GM19468 (cell line): ENCODE measurements around the gene ANKRD6.
A peak's percentile ranks its signal among the peaks of the same experiment; 100 is the strongest.
"Not testable (repeated sequence)": the region's sequence is repeated elsewhere in the genome, so short reads cannot be mapped to it uniquely, and the experiment has no call there.

Source experiments
- ATAC-seq: cut with Tn5 transposase; IDR thresholded peaks from one replicate; pipeline ENCODE4 v1.9.1; 2021; ENCODE audit warnings: mild to moderate bottlenecking, moderate library complexity, moderate number of reproducible peaks; ENCODE audit not compliant: unreplicated experiment; ENCODE audit errors: extremely low read depth

ANKRD6 gene

GRCh38 chr6:89637960-89638319, 205.0 kb downstream of the ANKRD6 start:
- no peak for ATAC-seq

DNA sequence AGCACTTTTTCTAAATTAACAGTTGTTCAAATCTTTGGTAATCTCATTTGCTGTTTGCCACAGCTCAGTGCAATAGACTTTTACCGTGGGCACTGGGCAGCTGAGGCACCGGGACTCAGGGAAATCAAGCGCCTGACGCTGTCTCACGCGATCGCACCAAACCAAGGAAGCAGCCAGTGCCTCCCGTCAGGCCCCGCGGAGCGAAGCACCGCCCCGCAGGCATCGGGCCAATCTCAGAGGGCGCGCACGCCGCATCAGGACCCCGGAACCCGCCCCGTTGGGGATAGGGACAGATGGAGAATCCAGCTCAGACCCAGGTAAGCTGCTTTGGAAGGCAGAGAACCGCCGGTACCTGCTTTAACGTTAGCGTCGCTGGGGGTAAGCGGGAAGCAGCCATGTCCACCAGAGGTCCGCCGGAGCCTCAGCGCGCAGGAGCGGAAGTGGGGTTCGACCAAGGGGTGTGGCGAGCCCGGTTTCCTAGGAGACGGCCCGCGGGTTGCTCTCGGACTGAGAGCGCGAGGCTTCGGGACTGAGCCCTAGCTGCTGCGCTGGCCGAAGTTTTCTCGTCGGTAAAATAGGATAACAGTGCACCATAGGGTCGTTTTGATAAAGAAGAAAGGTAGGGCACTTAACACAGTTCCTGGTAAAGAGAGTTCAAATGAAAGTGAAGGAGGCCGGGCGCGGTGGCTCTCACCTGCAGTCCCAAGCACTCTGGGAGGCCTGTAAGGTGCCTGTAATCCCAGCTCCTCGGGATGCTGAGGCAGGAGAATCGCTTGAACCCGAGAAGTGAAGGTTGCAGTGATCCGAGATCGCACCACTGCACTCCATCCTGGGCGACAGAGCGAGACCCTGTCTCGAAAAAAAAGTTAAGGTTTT, 205.6 kb downstream of the ANKRD6 start, which contains the start of gene LYRM2:
TSS of gene LYRM2 (minus strand) at position 428 of the 876 bp plus-strand sequence. CDS start at position 397, 31 bp downstream.
- peak; percentile 89 for ATAC-seq

- ATAC-seq: no peak
Measured at GRCh38 chr6:89640804-89641203, 207.9 kb downstream of the ANKRD6 start.

GRCh38 chr6:89641581-89641980, 208.6 kb downstream of the ANKRD6 start:
- ATAC-seq: not testable (repeated sequence)

DNA sequence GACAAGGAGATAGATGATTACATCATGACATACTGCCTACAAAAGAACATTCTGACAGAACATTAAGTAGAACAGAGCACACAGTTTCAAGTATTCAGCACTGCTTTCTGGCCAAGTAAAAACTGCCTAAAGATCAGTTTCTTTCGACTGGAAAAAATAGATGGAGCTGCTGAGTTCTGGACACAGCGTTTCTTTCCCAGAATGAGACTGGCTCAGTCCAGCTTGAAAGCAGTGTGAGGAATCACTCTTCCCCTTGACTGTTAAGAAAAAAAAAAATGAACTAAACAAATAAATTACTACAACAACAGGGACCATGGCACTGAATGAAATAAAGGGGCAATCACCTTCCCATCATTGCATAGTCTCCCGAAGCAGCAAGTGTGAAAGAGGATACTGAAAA, 210.0 kb downstream of the ANKRD6 start:
- no peak for ATAC-seq

- no peak for ATAC-seq
Measured at GRCh38 chr6:89643406-89643805, 210.5 kb downstream of the ANKRD6 start.

GRCh38 chr6:89644864-89645263, 211.9 kb downstream of the ANKRD6 start:
- ATAC-seq: no peak

- no peak for ATAC-seq
Measured at GRCh38 chr6:89649682-89650081, 216.7 kb downstream of the ANKRD6 start.

DNA sequence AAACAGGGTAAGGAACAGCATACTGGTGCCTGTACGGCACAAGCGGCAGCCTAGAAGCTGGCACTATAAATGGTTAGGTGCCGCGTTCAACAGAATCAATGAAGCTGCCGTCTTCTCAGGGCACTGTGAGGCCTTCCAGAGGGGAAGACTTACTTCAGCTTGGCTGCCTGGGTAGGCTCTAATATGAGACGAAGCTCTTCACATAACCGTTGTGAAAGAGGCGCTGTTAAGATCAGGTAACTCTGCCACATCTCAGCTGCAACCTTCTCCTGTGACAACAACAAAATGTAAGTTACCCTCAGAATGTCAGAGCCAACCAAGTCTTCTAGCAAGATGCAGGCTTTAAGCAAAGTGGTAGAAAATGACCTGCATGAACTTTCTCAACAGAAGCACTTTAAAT, 217.6 kb downstream of the ANKRD6 start:
- ATAC-seq: no peak

- no peak for ATAC-seq
Measured at GRCh38 chr6:89655122-89655521, 222.2 kb downstream of the ANKRD6 start.

DNA sequence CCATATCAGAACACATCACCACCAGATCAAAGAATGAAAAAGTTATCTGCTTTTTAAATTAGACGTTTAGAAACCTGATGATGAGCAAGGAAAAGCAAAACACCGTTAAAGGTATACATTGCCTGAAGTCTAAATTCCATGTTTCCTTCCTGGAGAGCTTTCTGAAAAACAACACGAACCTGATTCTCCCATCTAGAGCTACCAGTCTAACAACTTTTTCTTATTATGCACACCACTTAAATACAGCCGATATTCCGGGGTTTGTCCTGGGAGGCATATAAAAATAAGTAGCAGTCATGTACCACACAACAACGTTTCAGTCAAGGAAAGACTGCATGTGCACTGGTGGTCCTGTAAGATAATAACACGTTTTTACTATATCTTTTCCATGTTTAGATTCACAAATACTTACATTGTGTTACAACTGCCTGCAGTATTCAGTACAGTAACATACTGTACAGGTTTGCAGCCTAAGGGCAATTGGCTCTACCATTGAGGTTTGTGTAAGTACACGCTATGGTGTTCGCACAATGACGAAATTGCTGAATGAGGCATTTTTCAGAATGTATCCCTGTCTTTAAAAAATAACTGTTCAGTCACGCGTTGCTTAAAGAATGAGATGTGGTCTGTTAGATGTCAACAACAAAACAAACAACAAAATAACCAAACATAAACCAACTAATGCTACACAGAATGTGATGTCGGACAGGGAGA, 224.7 kb downstream of the ANKRD6 start:
- no peak for ATAC-seq

DNA sequence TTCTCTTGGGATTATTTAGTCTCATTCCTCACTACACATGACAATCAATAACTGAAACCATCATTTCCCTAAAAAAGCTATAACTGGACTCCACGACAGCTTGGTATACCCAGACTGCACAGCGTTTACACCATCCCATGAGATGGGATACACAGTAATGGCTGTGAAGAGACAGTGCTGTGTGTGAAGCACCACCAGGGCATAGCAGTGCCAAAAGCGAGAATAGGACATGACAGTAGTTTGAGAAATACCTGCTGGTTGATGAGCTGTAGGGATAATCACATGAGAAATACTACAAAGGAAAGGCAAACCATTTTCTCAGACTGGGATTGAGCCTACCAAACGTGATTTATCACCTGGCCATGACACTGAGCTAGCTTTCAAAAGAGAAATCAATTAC, 228.0 kb downstream of the ANKRD6 start:
- no peak for ATAC-seq

DNA sequence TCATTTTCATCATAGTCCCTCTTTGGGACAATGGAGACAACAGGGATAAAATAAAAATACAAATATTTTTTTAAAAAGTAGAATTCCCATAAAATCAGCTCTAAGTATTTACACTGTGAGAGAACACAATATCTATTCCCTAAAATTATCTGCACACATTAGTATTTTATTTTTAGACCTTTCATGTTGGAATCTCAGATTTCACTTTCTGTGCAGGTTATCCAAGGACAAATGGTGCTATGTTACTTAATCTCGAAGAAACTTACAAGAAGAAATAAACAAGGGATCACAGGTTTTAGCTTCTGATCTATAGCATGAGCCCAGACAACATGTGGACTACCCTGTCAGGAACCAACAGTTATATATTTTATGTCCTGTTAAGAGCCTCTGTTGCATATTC, 228.6 kb downstream of the ANKRD6 start:
- ATAC-seq: no peak

DNA sequence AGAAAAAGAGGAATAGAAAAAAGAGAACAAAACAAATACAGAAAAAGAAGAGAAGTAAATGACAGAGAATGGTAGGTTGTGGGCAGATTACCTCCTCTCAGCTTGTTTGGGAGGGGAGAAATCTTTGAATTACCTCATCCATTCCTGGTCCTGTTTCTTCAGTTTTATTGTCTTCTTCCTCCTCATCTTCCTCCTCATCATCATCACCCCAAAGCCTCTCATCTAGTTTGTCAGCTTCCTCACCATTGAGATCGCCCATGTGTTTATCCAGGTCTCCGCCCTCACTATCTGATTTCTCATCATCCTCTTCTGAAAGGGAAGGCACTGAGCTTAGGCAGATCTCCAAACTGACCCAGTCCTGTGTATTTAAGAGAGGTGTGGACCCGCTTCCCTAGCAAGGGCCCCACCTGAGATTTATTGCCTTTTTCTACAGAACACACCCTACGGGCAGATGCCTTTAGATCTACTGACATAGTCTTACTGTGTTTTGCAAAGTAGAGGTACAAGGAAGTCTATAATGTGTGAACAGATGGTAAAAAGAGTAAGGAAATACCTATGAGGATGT, 229.8 kb downstream of the ANKRD6 start:
- ATAC-seq: no peak

GRCh38 chr6:89667872-89668556, 235.1 kb downstream of the ANKRD6 start:
- no peak for ATAC-seq

DNA sequence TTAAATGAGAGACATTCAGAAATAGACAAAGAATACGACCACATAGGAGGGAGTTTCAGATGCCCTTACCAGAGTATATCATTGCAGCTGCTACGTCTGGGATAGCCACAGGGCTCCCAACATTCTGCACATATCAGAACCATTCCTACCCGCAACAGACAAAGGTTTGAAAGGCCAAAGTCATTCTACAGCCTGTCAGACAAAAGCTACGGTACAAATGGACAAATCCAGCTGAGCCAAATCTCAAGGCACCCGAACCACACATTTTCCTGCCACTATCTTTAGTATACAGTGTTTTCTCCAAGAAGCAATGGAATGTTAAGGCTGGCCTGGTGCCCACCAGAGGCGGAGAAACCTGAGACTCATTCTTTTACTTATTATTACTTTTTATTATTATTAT, 236.1 kb downstream of the ANKRD6 start:
- no peak for ATAC-seq

- no peak for ATAC-seq
Measured at GRCh38 chr6:89670935-89671565, 238.1 kb downstream of the ANKRD6 start.

DNA sequence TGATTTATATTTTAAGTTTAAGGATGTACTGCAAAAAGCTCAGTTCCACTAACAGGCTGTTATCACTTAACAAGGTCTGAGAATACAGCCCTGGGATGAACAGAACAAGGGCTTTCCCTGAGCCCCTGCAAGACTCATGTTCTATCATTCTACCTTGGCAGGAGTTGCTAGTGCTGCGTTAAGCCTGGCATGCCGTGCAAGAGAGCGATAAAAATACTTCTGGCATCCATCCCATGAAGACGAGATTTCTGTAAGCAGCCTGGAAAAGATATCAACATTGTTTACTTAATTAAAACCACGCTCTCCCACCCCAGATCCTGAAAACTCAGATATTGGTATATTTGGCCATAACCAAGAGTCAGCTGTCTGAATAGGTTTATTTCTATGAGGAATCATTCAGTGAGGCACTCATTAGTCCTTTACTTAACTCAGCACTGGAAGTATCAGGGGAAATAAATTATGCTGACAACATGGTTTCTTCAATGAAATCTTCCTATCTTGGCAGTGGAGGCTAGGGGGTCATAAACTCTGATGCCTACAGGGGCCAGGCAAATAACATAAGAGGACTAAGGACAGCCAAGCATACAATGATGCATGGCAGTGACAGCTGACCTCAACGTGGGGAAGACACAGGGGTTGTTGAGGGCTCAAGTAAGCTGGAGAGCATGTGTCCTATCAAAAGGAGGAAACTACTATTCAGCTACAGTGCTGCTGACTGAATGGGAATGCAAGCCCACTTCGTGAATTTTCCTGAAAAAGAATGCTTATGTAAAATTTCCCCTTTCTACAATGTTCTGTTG, 243.2 kb downstream of the ANKRD6 start:
- ATAC-seq: no peak

GRCh38 chr6:89678531-89678930, 245.6 kb downstream of the ANKRD6 start:
- ATAC-seq: no peak
